Suprapubic skin (tissue), 4 donors: ENCODE data around the gene CAND1.
A peak's percentile ranks its signal among the peaks of the same experiment; 100 is the strongest.

ENCODE experiments used
- CTCF ChIP-seq, 2 donors: fragments of 200-600 bp in 1 of 2; fragments of 450-650 bp in 1 of 2; sonication (generic) in 1 of 2; IDR thresholded peaks; one replicate each; pipeline ENCODE4 v1.5.1; 2016 to 2019; ENCODE audit warnings: antibody characterized with exemption in 2 of 2, mild to moderate bottlenecking in 1 of 2, moderate library complexity in 1 of 2
- POLR2A ChIP-seq, 2 donors: fragments of 450-650 bp; IDR thresholded peaks; one replicate each; pipeline ENCODE4 v1.6.1; 2017; ENCODE audit warnings: antibody characterized with exemption in 2 of 2, mild to moderate bottlenecking in 2 of 2, moderate library complexity in 2 of 2
- POLR2AphosphoS5 ChIP-seq, 3 donors: sonication (generic); formaldehyde crosslinking; IDR thresholded peaks; one replicate each; pipeline ENCODE4 v1.6.1; 2017; ENCODE audit warnings: antibody characterized with exemption in 3 of 3

GRCh38 chr12:67268896-67269632 lies at the start of gene CAND1:
- TF ChIP-seq CTCF (IDR thresholded peaks at IDR 0.05) = peak in 1 of 2 donors; percentile 15
- TF ChIP-seq POLR2AphosphoS5 (IDR thresholded peaks at IDR 0.05) = peak in 2 of 3 donors; percentile 64 to 71
- peak; percentile 63 to 77 for TF ChIP-seq POLR2A (IDR thresholded peaks at IDR 0.05)
